ENCODE measurements around the gene CDH4. TPM values are rescaled to one million over a fixed set of nuclear protein-coding genes. Genes with fewer than 3 reads are reported as not detected.

CDH4 gene
- total and polyA plus RNA-seq, 5 donors from 2014 or later: 0.07 to 0.69 (median 0.49) TPM; not detected in 1

- no peaks in the 10 kb centered on the region for H3K36me3 ChIP-seq (ENCODE audit: control insufficient read depth, insufficient read depth, low read length)
- no peak overlapping the region for H3K27ac ChIP-seq (ENCODE audit: insufficient read depth, low read length, poor library complexity, severe bottlenecking)
- Mint-ChIP-seq H3K27me3 (no peaks in the 10 kb centered on the region), H3K4me3 (no peak overlapping the region), H3K4me1 (no peaks in the 10 kb centered on the region), H3K27ac (peak overlapping the region in 1 of 3 donors; percentile 45), H3K9me3 (peaks cover 0 to 5% (median 1%) of the 10 kb centered on the region in 7 donors), H3K36me3 (no peaks in the 10 kb centered on the region)
- no peaks in the 10 kb centered on the region for H3K27me3 ChIP-seq (ENCODE audit: control insufficient read depth, insufficient read depth, low read length)
- ATAC-seq (ENCODE audit: low read depth in 2 of 2): no peak
- H3K4me3 ChIP-seq (ENCODE audit: low read depth, low read length): no peak overlapping the region
- H3K4me1 ChIP-seq (ENCODE audit: control insufficient read depth, insufficient read depth, low read length, poor library complexity, severe bottlenecking): no peaks in the 10 kb centered on the region
- no peaks in the 10 kb centered on the region for H3K9me3 ChIP-seq (ENCODE audit: control insufficient read depth in 2 of 2, low read length in 2 of 2)
- DNase-seq: no peak
Observed at GRCh38 chr20:61292821-61293612, 41.0 kb downstream of the CDH4 start.

DNA sequence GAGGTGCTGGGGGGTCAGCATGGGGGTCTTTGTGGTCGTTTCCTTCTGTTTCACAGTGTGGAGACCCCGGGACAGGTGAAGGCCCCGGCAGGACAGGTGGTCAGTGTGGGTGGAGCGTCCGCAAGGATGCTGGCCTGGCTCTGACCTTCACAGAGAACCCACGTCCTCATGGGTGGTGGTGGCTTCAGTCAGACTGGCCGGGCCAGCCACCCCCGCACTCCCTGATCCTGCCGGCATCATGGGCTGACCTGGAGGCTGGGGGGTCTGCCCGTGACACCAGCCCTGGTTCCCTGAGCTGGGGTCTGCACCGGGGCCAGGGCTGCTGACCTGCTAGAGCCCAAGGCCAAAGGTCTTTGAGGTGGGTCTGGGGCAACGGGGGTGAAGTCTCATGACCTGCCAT lies 41.9 kb downstream of the CDH4 start:
- no peak for DNase-seq
- Histone ChIP-seq H3K9me3 (ENCODE audit: control insufficient read depth in 2 of 2, low read length in 2 of 2) (no peaks in the 10 kb centered on the region), H3K4me1 (ENCODE audit: control insufficient read depth, insufficient read depth, low read length, poor library complexity, severe bottlenecking) (no peaks in the 10 kb centered on the region), H3K27ac (ENCODE audit: insufficient read depth, low read length, poor library complexity, severe bottlenecking) (no peak overlapping the region), H3K36me3 (ENCODE audit: control insufficient read depth, insufficient read depth, low read length) (no peaks in the 10 kb centered on the region), H3K4me3 (ENCODE audit: low read depth, low read length) (no peak overlapping the region), H3K27me3 (ENCODE audit: control insufficient read depth, insufficient read depth, low read length) (no peaks in the 10 kb centered on the region)
- Mint-ChIP-seq H3K4me1 (no peaks in the 10 kb centered on the region), H3K27me3 (no peaks in the 10 kb centered on the region), H3K36me3 (no peaks in the 10 kb centered on the region), H3K27ac (no peak overlapping the region), H3K4me3 (no peak overlapping the region), H3K9me3 (peaks cover 0 to 5% (median 1%) of the 10 kb centered on the region in 7 donors)
- no peak for ATAC-seq (ENCODE audit: low read depth in 2 of 2)

DNA sequence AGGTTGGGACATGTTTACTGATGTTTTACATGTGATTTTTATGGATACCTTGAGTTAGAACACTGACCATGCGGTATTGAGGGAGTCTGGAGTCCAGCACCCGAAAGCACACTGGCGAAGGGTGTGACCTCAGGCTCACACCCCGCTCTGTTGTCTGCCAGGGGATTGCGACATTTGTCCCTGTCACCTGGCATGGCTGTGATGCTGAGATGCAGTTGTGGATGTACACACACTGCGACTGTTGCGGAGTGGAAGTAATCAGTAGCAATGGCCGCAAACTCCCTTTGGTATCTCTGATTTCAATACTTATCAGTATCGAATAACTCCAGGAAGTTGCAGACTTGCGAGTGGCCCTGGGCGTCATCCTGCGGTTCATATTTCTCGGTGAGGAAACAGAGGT lies 43.2 kb downstream of the CDH4 start:
- Histone ChIP-seq H3K27me3 (ENCODE audit: control insufficient read depth, insufficient read depth, low read length) (no peaks in the 10 kb centered on the region), H3K27ac (ENCODE audit: insufficient read depth, low read length, poor library complexity, severe bottlenecking) (no peak overlapping the region), H3K36me3 (ENCODE audit: control insufficient read depth, insufficient read depth, low read length) (no peaks in the 10 kb centered on the region), H3K4me3 (ENCODE audit: low read depth, low read length) (no peak overlapping the region), H3K9me3 (ENCODE audit: control insufficient read depth in 2 of 2, low read length in 2 of 2) (no peaks in the 10 kb centered on the region), H3K4me1 (ENCODE audit: control insufficient read depth, insufficient read depth, low read length, poor library complexity, severe bottlenecking) (no peaks in the 10 kb centered on the region)
- peaks cover 0 to 5% (median 1%) of the 10 kb centered on the region in 7 donors for H3K9me3 Mint-ChIP-seq
- H3K4me1 Mint-ChIP-seq: no peaks in the 10 kb centered on the region
- H3K27me3 Mint-ChIP-seq: no peaks in the 10 kb centered on the region
- H3K4me3 Mint-ChIP-seq: no peak overlapping the region
- H3K27ac Mint-ChIP-seq: no peak overlapping the region
- ATAC-seq (ENCODE audit: low read depth in 2 of 2) (no peak), DNase-seq (no peak)
- H3K36me3 Mint-ChIP-seq: no peaks in the 10 kb centered on the region

DNA sequence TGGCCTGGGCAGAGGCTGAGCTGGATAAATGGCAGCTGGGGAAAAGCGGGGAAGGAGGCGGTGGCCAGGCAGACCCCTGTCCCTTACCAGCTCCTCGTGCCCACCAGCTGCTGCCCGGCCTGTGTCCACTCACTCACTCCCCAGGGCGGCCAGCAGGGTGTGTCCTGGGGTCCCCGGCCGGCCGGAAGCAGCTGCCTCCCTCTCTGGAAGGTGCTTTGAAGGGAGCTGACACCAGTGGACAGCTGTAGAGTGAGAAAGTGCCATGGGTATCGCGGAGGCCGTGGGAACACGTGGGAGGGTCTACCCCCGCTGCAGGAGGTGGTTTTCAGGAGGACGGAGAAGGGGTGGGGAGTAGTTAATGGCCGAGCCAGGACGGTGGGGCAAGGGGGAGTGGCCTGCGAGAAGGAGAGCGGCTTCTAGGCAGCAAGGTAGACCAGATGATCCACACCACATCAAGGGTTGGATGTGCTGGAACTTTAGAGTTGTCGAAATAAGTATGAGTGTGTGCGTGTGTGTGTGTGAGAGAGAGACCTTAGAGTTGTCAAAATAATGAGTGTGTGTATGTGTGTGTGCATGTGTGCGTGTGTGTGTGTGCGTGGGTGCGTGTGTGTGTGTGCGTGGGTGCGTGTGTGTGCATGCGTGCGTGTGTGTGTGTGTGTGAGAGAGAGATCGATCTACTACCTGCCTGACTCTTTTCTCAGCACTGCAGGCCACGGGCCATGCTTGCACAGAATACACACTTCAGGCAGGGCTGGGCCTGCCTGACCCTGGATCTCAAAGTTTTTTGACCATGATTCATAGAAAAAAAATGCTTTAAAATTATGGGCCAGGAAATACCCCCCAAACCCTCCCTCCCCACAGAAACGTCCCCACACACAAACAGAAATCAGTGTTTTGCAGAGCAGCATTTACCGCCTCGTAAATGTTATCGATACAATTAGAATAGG lies 43.9 kb downstream of the CDH4 start:
- Histone ChIP-seq H3K4me3 (ENCODE audit: low read depth, low read length) (no peak overlapping the region), H3K27ac (ENCODE audit: insufficient read depth, low read length, poor library complexity, severe bottlenecking) (no peak overlapping the region), H3K36me3 (ENCODE audit: control insufficient read depth, insufficient read depth, low read length) (no peaks in the 10 kb centered on the region), H3K9me3 (ENCODE audit: control insufficient read depth in 2 of 2, low read length in 2 of 2) (no peaks in the 10 kb centered on the region), H3K4me1 (ENCODE audit: control insufficient read depth, insufficient read depth, low read length, poor library complexity, severe bottlenecking) (no peaks in the 10 kb centered on the region), H3K27me3 (ENCODE audit: control insufficient read depth, insufficient read depth, low read length) (no peaks in the 10 kb centered on the region)
- Mint-ChIP-seq H3K27ac (no peak overlapping the region), H3K4me1 (no peaks in the 10 kb centered on the region), H3K36me3 (no peaks in the 10 kb centered on the region), H3K4me3 (no peak overlapping the region), H3K9me3 (peaks cover 0 to 5% (median 1%) of the 10 kb centered on the region in 7 donors), H3K27me3 (no peaks in the 10 kb centered on the region)
- DNase-seq: no peak
- no peak for ATAC-seq (ENCODE audit: low read depth in 2 of 2)

DNA sequence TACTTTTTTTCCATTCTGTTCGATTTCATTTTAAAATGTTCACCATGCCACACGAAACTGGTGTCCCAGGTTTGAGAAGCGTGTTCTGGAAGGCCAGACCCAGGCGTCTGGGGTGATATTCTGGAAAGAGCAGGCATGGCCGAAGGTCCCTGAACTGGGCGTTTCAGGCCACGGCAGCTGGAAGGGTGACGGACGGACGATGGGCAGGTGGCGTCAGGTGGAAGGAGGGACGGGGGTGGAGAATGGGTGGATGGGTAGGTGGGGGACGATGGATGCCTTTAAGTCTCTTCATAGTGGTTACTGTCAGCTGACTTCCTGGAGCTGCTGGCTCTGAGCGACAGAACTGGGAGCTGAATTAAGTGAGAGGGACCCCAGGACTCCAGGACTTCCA lies 44.6 kb downstream of the CDH4 start:
- H3K4me3 ChIP-seq (ENCODE audit: low read depth, low read length): no peak overlapping the region
- H3K4me1 ChIP-seq (ENCODE audit: control insufficient read depth, insufficient read depth, low read length, poor library complexity, severe bottlenecking): no peaks in the 10 kb centered on the region
- H3K9me3 ChIP-seq (ENCODE audit: control insufficient read depth in 2 of 2, low read length in 2 of 2): no peaks in the 10 kb centered on the region
- H3K36me3 ChIP-seq (ENCODE audit: control insufficient read depth, insufficient read depth, low read length): no peaks in the 10 kb centered on the region
- Mint-ChIP-seq H3K27me3 (no peaks in the 10 kb centered on the region), H3K27ac (no peak overlapping the region), H3K4me3 (no peak overlapping the region), H3K36me3 (no peaks in the 10 kb centered on the region), H3K9me3 (peaks cover 0 to 5% (median 1%) of the 10 kb centered on the region in 7 donors), H3K4me1 (no peaks in the 10 kb centered on the region)
- H3K27ac ChIP-seq (ENCODE audit: insufficient read depth, low read length, poor library complexity, severe bottlenecking): no peak overlapping the region
- no peak for DNase-seq
- H3K27me3 ChIP-seq (ENCODE audit: control insufficient read depth, insufficient read depth, low read length): no peaks in the 10 kb centered on the region
- ATAC-seq (ENCODE audit: low read depth in 2 of 2): no peak

DNA sequence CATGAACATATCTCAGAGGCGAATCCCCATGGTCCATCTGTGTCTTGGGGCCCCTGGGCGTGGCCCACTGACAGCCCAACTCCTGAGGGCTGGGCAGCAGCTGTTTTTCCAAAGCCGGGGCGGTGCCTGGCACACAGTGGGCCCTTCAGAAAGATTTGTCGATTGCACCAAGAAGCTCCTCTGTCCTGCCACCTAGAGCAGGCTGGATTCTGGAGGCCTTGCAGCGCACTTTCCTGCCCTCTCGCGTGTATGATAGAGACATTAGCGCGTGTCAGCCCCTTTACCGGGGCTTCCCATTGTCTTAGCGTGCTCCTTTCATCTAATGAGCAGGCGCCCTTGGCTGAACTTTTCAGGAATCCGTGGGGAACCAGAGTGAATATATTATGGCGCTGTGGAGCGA lies 45.4 kb downstream of the CDH4 start:
- Mint-ChIP-seq H3K4me3 (no peak overlapping the region), H3K9me3 (peaks cover 0 to 5% (median 0%) of the 10 kb centered on the region in 7 donors), H3K27ac (no peak overlapping the region), H3K27me3 (no peaks in the 10 kb centered on the region), H3K4me1 (no peaks in the 10 kb centered on the region), H3K36me3 (no peaks in the 10 kb centered on the region)
- H3K9me3 ChIP-seq (ENCODE audit: control insufficient read depth in 2 of 2, low read length in 2 of 2): no peaks in the 10 kb centered on the region
- no peak overlapping the region for H3K27ac ChIP-seq (ENCODE audit: insufficient read depth, low read length, poor library complexity, severe bottlenecking)
- no peaks in the 10 kb centered on the region for H3K4me1 ChIP-seq (ENCODE audit: control insufficient read depth, insufficient read depth, low read length, poor library complexity, severe bottlenecking)
- DNase-seq (no peak), ATAC-seq (ENCODE audit: low read depth in 2 of 2) (no peak)
- no peaks in the 10 kb centered on the region for H3K36me3 ChIP-seq (ENCODE audit: control insufficient read depth, insufficient read depth, low read length)
- no peak overlapping the region for H3K4me3 ChIP-seq (ENCODE audit: low read depth, low read length)
- H3K27me3 ChIP-seq (ENCODE audit: control insufficient read depth, insufficient read depth, low read length): no peaks in the 10 kb centered on the region

- Histone ChIP-seq H3K27me3 (ENCODE audit: control insufficient read depth, insufficient read depth, low read length) (no peaks in the 10 kb centered on the region), H3K4me3 (ENCODE audit: low read depth, low read length) (no peak overlapping the region), H3K9me3 (ENCODE audit: control insufficient read depth in 2 of 2, low read length in 2 of 2) (no peaks in the 10 kb centered on the region), H3K36me3 (ENCODE audit: control insufficient read depth, insufficient read depth, low read length) (no peaks in the 10 kb centered on the region), H3K4me1 (ENCODE audit: control insufficient read depth, insufficient read depth, low read length, poor library complexity, severe bottlenecking) (no peaks in the 10 kb centered on the region), H3K27ac (ENCODE audit: insufficient read depth, low read length, poor library complexity, severe bottlenecking) (no peak overlapping the region)
- H3K9me3 Mint-ChIP-seq: peaks cover 0 to 5% (median 0%) of the 10 kb centered on the region in 7 donors
- no peaks in the 10 kb centered on the region for H3K27me3 Mint-ChIP-seq
- H3K27ac Mint-ChIP-seq: no peak overlapping the region
- H3K36me3 Mint-ChIP-seq: no peaks in the 10 kb centered on the region
- no peak for DNase-seq
- no peak overlapping the region for H3K4me3 Mint-ChIP-seq
- H3K4me1 Mint-ChIP-seq: no peaks in the 10 kb centered on the region
- ATAC-seq (ENCODE audit: low read depth in 2 of 2): no peak
Observed at GRCh38 chr20:61297986-61298385, 45.9 kb downstream of the CDH4 start.

All from CD4-positive, CD25-positive, alpha-beta regulatory T cell (primary cell).